ENCODE measurements around the gene PCCA.
"Not testable (repeated sequence)": the region's sequence is repeated elsewhere in the genome, so short reads cannot be mapped to it uniquely, and the experiment has no call there.

Gene PCCA

GRCh38 chr13:100513171-100513570 lies 424.3 kb downstream of the PCCA start:
- no peak for DNase-seq

DNA sequence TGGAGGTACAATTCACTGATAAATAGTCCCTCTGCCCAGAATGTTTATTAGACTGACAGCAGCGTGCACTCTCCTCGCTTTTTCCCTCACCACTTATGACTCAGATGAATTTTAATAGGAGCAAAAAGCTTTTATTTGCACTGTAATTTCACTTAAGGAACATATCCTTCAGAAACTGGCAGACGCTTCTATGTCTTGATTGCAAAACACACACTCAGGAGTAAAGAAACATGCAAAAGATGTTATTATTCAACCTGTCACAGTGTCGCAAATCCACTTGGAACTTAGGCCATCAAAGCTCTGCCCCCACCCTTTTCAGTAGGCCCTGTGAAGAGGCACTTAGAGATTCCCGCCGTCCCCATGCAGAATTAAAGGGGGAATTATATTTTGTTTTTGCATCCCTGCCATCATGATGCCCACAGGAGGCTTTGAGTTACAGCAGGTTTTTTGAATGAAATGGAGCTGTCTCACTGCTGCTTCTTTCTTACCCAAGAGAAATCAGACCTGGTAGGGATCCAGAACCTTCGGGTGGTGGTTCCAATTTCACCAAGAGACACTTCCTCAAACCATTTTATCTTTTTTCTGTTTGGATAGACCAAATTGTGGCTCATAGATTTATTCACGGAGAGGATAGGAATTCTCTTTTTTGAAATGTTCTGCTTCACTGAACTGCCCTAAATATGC lies 425.2 kb downstream of the PCCA start:
- DNase-seq: no peak

- DNase-seq: peak; percentile 80
These were observed 426.0 kb downstream of the PCCA start for GRCh38 chr13:100514788-100515409.

DNA sequence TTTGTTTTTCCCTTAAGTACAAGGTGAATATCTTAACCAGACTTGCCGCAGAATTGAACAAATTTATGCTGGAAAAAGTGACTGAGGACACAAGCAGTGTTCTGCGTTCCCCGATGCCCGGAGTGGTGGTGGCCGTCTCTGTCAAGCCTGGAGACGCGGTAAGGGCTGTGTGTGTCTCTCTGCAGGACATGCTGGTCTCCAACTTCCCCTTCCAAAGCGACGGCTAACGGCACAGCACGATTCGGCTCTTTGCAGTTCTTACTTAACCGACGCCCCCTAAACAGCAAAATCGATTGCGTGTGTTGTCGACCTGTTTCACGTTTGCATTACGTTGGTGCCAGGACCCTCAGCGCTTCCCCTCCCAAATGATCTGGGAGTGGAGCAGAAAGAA lies 426.5 kb downstream of the PCCA start:
- no peak for DNase-seq

GRCh38 chr13:100517135-100517534 lies 428.2 kb downstream of the PCCA start:
- DNase-seq: no peak

- peak; percentile 16 for DNase-seq
These were observed 428.8 kb downstream of the PCCA start for GRCh38 chr13:100517728-100518127.

DNA sequence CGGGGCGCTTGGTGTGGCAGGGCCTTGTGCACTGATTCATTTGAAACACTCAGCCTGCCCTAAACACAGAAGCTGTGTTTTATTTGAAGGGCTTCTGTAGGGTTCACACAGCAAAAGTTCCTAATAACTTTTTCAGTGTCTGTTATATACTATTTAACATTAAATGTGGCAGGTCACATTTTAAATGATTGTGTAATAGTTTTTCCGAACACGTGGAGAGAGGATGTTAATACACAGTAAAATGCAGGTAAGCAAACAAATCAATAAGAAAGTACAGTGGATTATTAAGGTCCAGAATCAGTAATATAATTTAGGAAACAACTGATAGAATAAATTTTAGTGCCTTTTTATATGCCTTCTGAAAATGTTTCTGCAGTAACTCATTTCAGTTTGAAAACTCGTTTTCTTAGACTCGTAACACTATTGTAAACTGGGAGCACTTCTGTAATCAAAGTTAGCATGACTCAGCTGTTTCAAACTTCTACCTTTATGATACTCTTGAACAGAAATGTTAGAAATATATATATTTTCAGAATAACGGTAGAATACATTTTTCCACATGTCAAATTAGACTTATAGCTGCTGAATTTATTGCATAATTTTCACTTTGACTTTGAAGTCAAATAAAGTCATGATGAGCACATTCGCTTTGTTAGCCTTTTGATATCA lies 429.6 kb downstream of the PCCA start:
- DNase-seq: no peak

DNA sequence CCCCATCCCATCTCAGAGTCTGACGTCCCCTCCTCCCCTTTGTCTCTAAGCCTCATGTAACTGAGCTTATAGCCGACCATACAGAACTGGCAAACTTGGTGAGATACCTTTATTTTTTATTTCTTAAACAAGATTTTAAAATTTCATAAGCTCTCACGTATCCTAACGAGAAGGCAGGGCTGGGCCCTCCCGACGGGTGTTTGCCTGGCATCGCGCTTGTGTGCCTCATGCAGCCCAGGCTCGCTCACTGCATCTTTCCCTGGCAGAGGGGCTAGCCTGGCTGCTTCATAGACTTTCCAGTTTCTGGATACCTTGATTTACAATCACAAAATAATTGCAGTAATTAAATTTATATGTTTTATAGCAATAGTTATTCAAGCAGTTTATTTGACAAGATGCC lies 430.7 kb downstream of the PCCA start:
- no peak for DNase-seq

- DNase-seq: no peak
These were observed 432.3 kb downstream of the PCCA start for GRCh38 chr13:100520936-100521850.

GRCh38 chr13:100521851-100522617 lies 433.1 kb downstream of the PCCA start:
- DNase-seq: no peak

DNA sequence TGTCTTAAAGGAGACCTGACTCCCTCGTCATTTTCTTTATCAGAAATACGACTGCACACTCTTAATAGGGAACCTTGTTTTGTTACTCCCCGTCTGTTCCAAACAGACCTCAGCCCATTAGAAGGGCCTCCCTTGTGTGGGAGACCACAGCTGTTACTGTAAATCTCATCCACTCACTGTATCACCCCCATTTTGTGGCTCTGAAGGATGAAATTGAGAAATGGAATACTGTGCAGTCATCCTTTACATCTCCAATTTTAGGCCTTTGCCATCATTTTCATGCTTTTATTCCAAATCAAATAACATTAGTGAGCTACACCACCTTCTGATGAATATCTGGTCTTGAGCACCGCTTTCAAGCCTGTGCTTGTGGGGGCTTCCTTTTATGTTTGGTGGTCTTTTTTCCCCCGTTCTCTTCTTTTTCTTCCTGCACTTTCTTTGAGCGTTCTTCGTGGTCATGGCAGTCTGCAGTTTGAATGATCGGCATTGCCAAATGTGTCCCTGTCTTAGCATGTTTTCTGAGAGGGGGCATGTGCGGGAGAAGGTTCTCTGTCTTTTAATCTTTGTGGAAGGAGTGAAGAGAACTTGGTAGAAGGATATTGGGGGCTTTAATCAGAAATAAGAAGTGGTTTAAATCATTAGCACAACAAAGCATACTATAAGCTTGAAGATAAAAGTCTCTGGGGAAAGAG lies 433.9 kb downstream of the PCCA start:
- no peak for DNase-seq

DNA sequence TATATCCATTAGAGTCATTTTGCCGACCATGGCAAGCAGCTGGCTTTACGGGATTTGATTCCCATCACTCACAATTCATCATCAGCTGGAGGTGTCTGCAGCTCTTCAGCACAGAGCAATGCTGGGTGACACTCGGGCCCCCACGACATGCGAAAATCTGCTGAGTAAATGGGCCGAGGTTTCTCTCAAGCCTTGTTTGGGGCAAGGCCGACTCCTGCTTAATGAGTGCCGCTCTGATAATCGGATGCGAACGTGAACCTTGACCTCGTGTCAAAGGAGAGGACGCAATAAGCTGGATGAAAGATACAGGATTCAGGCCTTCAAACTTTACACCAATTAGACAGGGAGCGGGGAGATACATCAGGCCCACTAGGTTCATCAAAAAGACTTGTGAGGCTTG lies 434.5 kb downstream of the PCCA start:
- no peak for DNase-seq

- no peak for DNase-seq
These were observed 435.1 kb downstream of the PCCA start for GRCh38 chr13:100523981-100524386.

DNA sequence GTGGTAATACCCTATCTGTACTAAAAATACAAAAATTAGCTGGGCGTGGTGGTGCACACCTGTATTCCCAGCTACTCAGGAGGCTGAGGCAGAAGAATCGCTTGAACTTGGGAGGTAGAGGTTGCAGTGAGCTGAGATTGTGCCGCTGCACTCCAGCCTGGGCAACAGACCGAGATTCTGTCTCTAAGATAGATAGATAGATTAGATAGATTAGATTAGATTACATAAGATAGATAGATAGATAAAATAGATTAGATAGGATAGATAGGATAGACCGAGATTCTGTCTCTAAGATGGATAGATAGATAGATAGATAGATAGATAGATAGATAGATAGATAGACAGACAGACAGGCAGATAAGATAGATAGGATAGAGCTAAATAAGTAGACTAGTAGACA lies 435.8 kb downstream of the PCCA start:
- not testable (repeated sequence) for DNase-seq

- DNase-seq: no peak
These were observed 436.8 kb downstream of the PCCA start for GRCh38 chr13:100525453-100526317.

DNA sequence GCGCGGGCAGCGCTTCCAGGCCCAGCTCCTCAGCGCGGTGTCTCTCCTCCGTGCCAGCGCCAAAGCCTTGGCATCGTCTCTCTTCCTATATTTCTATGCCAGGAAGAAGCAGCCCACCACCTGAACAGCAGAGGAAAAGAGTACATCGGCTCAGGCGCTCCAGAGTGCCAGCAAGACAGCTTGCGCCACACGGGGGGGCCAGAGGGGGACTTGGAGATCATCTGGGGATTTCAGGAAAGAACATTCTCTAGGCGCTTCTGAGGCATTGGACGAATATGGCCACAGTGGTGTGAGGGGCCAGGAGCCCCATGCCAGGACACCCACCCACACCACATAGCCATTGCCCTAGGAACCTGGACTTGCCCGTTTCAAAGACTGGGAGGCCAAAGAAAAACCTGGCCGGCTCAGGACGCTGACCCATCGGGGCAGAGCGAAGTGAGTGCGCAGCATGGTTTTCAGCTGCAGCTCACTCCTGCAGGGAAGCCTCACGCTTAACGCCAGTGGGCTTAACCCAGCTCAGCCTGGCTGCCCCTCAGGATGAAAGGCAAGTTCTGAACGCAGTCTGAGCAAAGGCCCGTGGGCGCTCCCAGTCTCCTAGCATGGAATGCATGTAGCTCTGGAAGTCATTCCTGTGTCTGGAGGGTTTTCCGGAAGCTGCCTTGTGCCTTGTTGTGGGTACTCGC lies 437.6 kb downstream of the PCCA start:
- no peak for DNase-seq

DNA sequence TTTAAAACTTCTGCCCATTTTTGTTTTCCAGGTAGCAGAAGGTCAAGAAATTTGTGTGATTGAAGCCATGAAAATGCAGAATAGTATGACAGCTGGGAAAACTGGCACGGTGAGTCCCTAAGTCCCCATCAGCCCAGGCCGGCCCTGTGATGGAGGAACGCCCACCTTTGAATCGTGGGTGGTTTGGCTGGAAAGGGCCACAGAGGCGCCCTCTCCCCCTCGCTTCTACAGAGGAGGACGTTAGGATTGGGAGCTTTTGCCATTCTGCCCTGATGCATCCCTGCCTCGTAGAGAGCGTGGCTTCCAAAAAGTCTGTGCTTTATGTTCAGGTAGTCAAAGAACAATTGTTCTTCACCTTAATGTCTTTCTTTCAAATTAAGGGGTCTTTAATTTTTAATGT lies 438.8 kb downstream of the PCCA start:
- no peak for DNase-seq

- DNase-seq: no peak
These were observed 439.5 kb downstream of the PCCA start for GRCh38 chr13:100528353-100528752.

DNA sequence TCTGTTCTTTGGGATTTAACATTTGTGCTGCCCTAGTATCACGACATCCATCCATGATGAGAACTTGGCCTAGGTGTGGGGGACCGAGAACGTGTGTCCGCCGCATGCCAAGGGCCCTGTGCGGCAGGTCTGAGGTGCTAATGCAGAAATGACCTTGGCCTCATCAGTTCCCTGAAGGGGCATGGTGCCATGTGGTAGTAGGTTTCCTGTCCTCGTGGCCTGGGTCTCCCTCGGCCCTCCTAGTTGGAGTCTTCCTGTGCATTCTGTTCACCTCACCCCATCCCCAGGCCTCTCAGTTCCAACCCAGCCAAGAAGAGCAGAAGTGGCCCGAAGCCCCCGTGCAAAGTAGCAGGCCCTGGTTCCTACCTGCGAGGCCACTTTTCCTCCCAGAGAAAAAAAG lies 439.9 kb downstream of the PCCA start:
- no peak for DNase-seq

All from suppressor macrophage treated with lipopolysaccharide for 4 hours (primary cell).